ENCODE results near the gene LRMDA.

The LRMDA gene

DNA sequence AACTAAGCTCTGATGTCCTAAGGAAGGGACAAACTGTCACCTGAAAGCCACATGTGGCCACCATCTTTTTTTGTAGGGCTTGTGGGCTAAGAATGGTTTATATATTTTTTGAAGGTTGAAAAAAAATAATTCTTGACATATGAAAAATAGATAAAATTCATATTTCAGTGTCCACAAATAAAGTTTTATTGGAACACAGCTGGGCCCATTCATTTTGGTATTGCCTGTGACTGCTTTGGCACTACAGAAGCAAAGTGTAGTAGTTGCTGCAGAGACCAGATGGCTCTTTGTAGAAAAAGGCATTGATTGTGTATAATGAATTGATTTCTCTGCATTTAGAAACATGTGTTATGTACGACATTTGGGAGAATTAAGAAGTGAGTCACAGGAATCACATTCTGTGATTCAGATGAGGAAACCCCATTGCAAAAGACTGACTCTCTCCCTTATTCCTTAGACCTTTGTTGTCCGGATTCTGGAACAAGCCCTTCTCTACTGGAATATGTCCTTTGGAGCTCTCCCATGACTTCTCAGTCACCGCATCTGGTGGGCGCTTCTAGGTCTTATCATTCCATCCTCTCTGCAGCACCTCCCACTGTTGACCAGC is 438.7 kb downstream of the LRMDA start:
- no peak for DNase-seq
- no peaks in the 10 kb centered on the region for H3K9me3 ChIP-seq (ENCODE audit: severe bottlenecking)
- no peak overlapping the region for H3K4me3 ChIP-seq (ENCODE audit: low read depth, low read length)
- no peak overlapping the region for H3K27ac ChIP-seq
- H3K36me3 ChIP-seq = no peaks in the 10 kb centered on the region
- TF ChIP-seq, protein P1, sequence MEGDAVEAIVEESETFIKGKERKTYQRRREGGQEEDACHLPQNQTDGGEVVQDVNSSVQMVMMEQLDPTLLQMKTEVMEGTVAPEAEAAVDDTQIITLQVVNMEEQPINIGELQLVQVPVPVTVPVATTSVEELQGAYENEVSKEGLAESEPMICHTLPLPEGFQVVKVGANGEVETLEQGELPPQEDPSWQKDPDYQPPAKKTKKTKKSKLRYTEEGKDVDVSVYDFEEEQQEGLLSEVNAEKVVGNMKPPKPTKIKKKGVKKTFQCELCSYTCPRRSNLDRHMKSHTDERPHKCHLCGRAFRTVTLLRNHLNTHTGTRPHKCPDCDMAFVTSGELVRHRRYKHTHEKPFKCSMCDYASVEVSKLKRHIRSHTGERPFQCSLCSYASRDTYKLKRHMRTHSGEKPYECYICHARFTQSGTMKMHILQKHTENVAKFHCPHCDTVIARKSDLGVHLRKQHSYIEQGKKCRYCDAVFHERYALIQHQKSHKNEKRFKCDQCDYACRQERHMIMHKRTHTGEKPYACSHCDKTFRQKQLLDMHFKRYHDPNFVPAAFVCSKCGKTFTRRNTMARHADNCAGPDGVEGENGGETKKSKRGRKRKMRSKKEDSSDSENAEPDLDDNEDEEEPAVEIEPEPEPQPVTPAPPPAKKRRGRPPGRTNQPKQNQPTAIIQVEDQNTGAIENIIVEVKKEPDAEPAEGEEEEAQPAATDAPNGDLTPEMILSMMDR (IDR thresholded peaks at IDR 0.05; ENCODE audit: low read depth, low read length) = no peak
- no peaks in the 10 kb centered on the region for H3K27me3 ChIP-seq (ENCODE audit: insufficient read depth, low read depth, severe bottlenecking)

DNA sequence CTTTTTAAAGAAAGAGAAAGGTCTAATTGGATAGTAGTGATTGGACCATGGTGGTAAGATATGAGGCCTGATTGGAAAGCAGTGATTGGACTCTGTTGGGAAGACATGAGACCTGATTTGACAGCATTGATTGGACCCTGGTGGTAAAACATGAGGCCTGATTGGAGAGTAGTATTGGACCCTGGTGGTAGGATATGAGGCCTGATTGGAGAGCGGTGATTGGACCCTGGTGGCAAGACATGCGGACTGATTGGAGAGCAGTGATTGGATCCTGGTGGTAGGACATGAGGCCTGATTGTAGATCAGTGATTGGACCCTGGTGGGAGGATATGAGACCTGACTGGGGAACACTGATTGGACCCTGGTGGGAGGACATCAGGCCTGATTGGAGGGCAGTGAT is 444.3 kb downstream of the LRMDA start:
- H3K27ac ChIP-seq = no peak overlapping the region
- H3K9me3 ChIP-seq (ENCODE audit: severe bottlenecking) = no peaks in the 10 kb centered on the region
- no peak for DNase-seq
- TF ChIP-seq, protein P1 (IDR thresholded peaks at IDR 0.05; ENCODE audit: low read depth, low read length) = no peak
- H3K27me3 ChIP-seq (ENCODE audit: insufficient read depth, low read depth, severe bottlenecking) = no peaks in the 10 kb centered on the region
- no peak overlapping the region for H3K4me3 ChIP-seq (ENCODE audit: low read depth, low read length)
- H3K36me3 ChIP-seq = no peaks in the 10 kb centered on the region

DNA sequence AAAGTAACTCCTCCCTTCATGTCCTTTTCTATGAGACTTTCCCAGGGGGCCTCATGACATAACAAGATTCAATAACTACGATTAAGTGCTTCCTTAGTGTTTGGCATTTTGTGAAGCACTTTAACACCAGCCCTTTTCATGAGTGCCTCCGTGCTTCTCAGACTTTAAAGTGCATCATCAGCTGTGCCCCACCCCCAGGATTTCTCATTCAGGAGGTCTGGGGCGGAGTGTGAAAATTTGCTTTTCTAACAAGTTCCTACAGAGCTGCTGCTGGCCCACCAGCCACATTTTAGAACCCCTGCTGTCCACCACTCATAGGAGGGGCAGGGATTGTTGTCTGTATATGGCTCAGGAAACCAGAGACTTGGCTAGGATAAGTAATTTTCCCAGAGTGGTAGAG is 445.3 kb downstream of the LRMDA start:
- TF ChIP-seq, protein P1 (IDR thresholded peaks at IDR 0.05; ENCODE audit: low read depth, low read length) = no peak
- H3K27me3 ChIP-seq (ENCODE audit: insufficient read depth, low read depth, severe bottlenecking) = no peaks in the 10 kb centered on the region
- H3K9me3 ChIP-seq (ENCODE audit: severe bottlenecking) = no peaks in the 10 kb centered on the region
- H3K27ac ChIP-seq = no peak overlapping the region
- DNase-seq = no peak
- no peaks in the 10 kb centered on the region for H3K36me3 ChIP-seq
- H3K4me3 ChIP-seq (ENCODE audit: low read depth, low read length) = no peak overlapping the region

DNA sequence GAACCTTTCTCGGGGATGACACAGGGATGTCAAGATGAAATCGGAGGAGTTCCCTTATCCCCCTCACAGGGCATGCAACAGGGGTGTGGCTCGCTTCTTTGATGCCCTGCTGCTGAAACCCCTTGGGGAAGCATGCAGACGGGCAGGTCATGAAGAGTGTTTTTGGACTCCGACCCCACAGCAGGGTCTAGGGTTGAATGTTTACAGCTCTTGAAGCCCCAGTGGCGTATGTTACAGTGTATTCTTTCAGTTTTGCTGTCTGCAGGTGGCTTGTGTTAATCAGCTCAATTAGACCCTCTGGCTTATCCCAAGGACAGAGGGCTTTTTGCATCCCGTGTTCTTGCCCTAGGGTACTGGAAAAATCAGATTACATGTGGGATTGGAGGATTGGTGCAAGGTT is 446.5 kb downstream of the LRMDA start:
- peak overlapping the region; percentile 19 for H3K4me3 ChIP-seq (ENCODE audit: low read depth, low read length)
- TF ChIP-seq, protein P1 (IDR thresholded peaks at IDR 0.05; ENCODE audit: low read depth, low read length) = no peak
- no peaks in the 10 kb centered on the region for H3K36me3 ChIP-seq
- peak overlapping the region; percentile 14; the same call in 1 of the 2 replicates for H3K27ac ChIP-seq
- H3K9me3 ChIP-seq (ENCODE audit: severe bottlenecking) = no peaks in the 10 kb centered on the region
- H3K27me3 ChIP-seq (ENCODE audit: insufficient read depth, low read depth, severe bottlenecking) = no peaks in the 10 kb centered on the region
- peak; percentile 62 for DNase-seq

DNA sequence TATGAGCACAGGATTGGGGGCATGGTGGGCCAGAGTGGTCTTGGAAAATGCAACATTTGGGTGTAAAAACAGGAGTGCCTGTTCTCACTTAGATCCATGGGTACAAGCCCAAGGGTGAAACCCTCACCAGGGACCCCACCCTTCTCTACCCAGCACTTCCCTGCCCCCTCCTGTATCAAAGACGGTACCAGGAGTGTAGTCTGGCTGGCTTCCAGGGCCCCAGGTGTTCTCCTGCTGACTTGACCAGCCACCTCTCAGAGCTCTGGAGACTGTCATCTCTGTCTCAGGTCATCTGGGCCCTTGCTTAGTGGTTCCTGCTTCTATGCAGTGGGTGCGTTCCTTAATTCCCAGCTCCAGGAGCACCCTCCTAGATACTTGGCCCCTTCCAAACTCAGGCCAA is 447.2 kb downstream of the LRMDA start:
- H3K9me3 ChIP-seq (ENCODE audit: severe bottlenecking) = no peaks in the 10 kb centered on the region
- H3K27ac ChIP-seq = no peak overlapping the region
- TF ChIP-seq, protein P1 (IDR thresholded peaks at IDR 0.05; ENCODE audit: low read depth, low read length) = no peak
- no peak for DNase-seq
- no peak overlapping the region for H3K4me3 ChIP-seq (ENCODE audit: low read depth, low read length)
- no peaks in the 10 kb centered on the region for H3K27me3 ChIP-seq (ENCODE audit: insufficient read depth, low read depth, severe bottlenecking)
- no peaks in the 10 kb centered on the region for H3K36me3 ChIP-seq

All from WERI-Rb-1 (cell line).